K562 (cell line): Measurements from ENCODE around the gene YIPF5. TPM values are rescaled to one million over a fixed set of nuclear protein-coding genes. Genes with fewer than 3 reads are reported as not detected.

ENCODE experiments used
- NONO ChIP-seq, 2 experiments: fragments of 200-400 bp in 1 of 2; fragments of 450-650 bp in 1 of 2; formaldehyde crosslinking in 1 of 2; IDR thresholded peaks; 2 replicates each; pipeline ENCODE4 v1.6.1; 2017; ENCODE audit warnings: low read depth in 2 of 2, mild to moderate bottlenecking in 2 of 2, moderate library complexity in 2 of 2, low read length in 1 of 2
- RAD21 ChIP-seq, 2 experiments: fragments of 250-450 bp in 1 of 2; fragments of 450-650 bp in 1 of 2; sonication (Bioruptor Pico) in 1 of 2; formaldehyde crosslinking in 1 of 2; IDR thresholded peaks in 1 of 2; conservative IDR thresholded peaks in 1 of 2; 2 replicates each; pipeline versions ENCODE4 v1.4.0 to v1.8.0; 2020 to 2022; ENCODE audit warnings: mild to moderate bottlenecking in 2 of 2, moderate library complexity in 1 of 2
- SP2 ChIP-seq: IDR thresholded peaks from 2 replicates; pipeline ENCODE4 v1.6.1; 2011; ENCODE audit warnings: mild to moderate bottlenecking, low read depth, low read length, moderate library complexity; ENCODE audit not compliant: poor library complexity, severe bottlenecking; ENCODE audit errors: extremely low read depth
- SREBF1 ChIP-seq: fragments of 150-350 bp; IDR thresholded peaks from 2 replicates; pipeline ENCODE4 v1.6.1; 2014; ENCODE audit warnings: antibody characterized with exemption, low read depth, low read length, borderline replicate concordance
- ZNF766 ChIP-seq: fragments of 200-800 bp; sonication (Bioruptor generic); conservative IDR thresholded peaks from 2 replicates; pipeline ENCODE4 v1.6.1; 2016; ENCODE audit warnings: missing genetic modification characterization, missing compliant biosample characterization
- polyA plus RNA-seq, 8 experiments: library from polyadenylated mRNA; depleted of rRNA in 4 of 8; stranded (reverse) in 5 of 8; unstranded in 3 of 8; fragments of >200 nt; fragmentation: Nextera tagmentation in 2 of 8; fragmentation: Illumina TruSeq in 1 of 8; extraction: Ambion mirVana in 2 of 8; extraction: Trizol in 1 of 8; gene quantifications; 2 replicates each; pipeline versions ENCODE4 v1.2.1 to v1.2.3, GENCODE V29; 2011 to 2014; ENCODE audit warnings: inconsistent platforms in 1 of 8, missing spikeins in 1 of 8
- total RNA-seq, 7 experiments: library from RNA; depleted of rRNA in 6 of 7; stranded (reverse); fragments of >200 nt in 6 of 7; fragmentation: Illumina TruSeq in 2 of 7; extraction: Trizol in 2 of 7; gene quantifications; 2 replicates each; pipeline versions ENCODE4 v1.2.1 to v1.2.3, GENCODE V29; 2011 to 2021; ENCODE audit warnings: low replicate concordance in 1 of 7
- TF ChIP-seq, protein P1 (sequence below), 2 experiments: fragments of 450-650 bp; IDR thresholded peaks; 2 replicates each; pipeline ENCODE4 v1.6.1; 2018; ENCODE audit warnings: mild to moderate bottlenecking in 2 of 2, low read depth in 1 of 2; ENCODE audit not compliant: partially characterized antibody in 2 of 2

The YIPF5 gene
- total and polyA plus RNA-seq, 9 of the 15 experiments (the other 6 are each of a cell fraction or from before 2014, with no cell fraction given), result 12.1 to 52.9 (median 33.7) TPM

DNA sequence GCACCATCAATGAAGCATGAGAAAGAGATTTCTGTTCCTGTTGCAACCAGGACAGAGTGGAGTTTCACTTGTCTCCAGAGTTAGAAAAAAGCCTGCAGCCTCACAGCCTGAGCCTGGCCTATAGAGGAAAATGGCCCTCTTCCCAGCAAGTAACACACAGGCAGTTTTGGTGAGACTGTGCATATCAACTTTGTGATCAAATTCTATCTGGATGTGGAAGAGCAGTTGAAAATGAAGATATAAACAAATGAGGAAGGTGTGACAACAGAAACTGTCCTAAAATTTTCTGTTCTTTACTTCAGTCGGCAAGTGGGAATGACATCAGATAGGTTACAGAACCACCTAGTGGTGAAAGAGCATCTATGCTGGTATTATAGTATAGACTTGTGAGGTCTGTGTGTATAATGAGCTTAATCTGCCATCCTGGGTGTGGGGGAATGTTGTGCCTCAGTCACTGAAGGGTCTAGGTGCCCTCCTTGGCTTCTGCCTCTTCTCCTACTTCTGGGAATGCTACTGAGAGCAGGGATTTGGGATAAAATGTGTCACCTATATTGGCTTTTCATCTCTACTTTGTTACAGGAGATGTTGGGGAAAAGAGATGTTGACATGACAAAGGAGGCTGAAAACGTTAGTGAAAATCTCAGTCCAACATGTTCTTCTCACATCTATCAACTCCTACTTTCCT, 28.2 kb downstream of the YIPF5 start (continued):
- TF ChIP-seq, protein P1, sequence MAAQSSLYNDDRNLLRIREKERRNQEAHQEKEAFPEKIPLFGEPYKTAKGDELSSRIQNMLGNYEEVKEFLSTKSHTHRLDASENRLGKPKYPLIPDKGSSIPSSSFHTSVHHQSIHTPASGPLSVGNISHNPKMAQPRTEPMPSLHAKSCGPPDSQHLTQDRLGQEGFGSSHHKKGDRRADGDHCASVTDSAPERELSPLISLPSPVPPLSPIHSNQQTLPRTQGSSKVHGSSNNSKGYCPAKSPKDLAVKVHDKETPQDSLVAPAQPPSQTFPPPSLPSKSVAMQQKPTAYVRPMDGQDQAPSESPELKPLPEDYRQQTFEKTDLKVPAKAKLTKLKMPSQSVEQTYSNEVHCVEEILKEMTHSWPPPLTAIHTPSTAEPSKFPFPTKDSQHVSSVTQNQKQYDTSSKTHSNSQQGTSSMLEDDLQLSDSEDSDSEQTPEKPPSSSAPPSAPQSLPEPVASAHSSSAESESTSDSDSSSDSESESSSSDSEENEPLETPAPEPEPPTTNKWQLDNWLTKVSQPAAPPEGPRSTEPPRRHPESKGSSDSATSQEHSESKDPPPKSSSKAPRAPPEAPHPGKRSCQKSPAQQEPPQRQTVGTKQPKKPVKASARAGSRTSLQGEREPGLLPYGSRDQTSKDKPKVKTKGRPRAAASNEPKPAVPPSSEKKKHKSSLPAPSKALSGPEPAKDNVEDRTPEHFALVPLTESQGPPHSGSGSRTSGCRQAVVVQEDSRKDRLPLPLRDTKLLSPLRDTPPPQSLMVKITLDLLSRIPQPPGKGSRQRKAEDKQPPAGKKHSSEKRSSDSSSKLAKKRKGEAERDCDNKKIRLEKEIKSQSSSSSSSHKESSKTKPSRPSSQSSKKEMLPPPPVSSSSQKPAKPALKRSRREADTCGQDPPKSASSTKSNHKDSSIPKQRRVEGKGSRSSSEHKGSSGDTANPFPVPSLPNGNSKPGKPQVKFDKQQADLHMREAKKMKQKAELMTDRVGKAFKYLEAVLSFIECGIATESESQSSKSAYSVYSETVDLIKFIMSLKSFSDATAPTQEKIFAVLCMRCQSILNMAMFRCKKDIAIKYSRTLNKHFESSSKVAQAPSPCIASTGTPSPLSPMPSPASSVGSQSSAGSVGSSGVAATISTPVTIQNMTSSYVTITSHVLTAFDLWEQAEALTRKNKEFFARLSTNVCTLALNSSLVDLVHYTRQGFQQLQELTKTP (IDR thresholded peaks at IDR 0.05; ENCODE audit: low read depth in 1 of 2, partially characterized antibody in 2 of 2), result no peak
- TF ChIP-seq ZNF766 (CRISPR knock-in tag) (no peak), RAD21 (CRISPR knock-in tag; conservative IDR thresholded peaks at IDR 0.05 in 1 of 2, IDR thresholded peaks at IDR 0.05 in 1 of 2) (peak; percentile 46 to 68), SREBF1 (no peak), NONO (IDR thresholded peaks at IDR 0.05; ENCODE audit: low read depth in 2 of 2, low read length in 1 of 2) (no peak), SP2 (no peak)
